Fibroblast of villous mesenchyme (primary cell): Measurements from ENCODE around the gene CTBS. TPM values are rescaled to one million over a fixed set of nuclear protein-coding genes. Genes with fewer than 3 reads are reported as not detected.
A peak's percentile ranks its signal among the peaks of the same experiment; 100 is the strongest.

Experiments
- DNase-seq: peaks from one replicate; pipeline ENCODE4 v3.0.0-alpha.2; 2010; ENCODE audit warnings: low read depth
- H3K4me3 ChIP-seq: 2 replicates; pipeline ENCODE4 v1.5.1; 2011; ENCODE audit warnings: low read depth, mild to moderate bottlenecking, low read length
- CTCF ChIP-seq: IDR thresholded peaks from 2 replicates; pipeline ENCODE4 v1.5.1; 2012; ENCODE audit warnings: low read depth, mild to moderate bottlenecking, low read length; ENCODE audit not compliant: insufficient read depth
- total RNA-seq: library from RNA; depleted of rRNA; stranded (reverse); fragments of >200 nt; gene quantifications from 2 replicates; pipeline ENCODE4 v1.2.3, GENCODE V29; 2012

The CTBS gene
- total RNA-seq, 1 donor = 12.1 TPM

GRCh38 chr1:84613887-84614286, 39.6 kb upstream of the CTBS start:
- no peak for DNase-seq
- H3K4me3 ChIP-seq = no peak overlapping the region
- no peak for TF ChIP-seq CTCF

GRCh38 chr1:84613026-84613425, 38.8 kb upstream of the CTBS start:
- no peak for DNase-seq
- no peak for TF ChIP-seq CTCF
- no peak overlapping the region for H3K4me3 ChIP-seq

GRCh38 chr1:84611796-84612195, 37.6 kb upstream of the CTBS start:
- TF ChIP-seq CTCF = no peak
- DNase-seq = peak; percentile 50
- H3K4me3 ChIP-seq = no peak overlapping the region

- no peak for DNase-seq
- TF ChIP-seq CTCF = no peak
- no peak overlapping the region for H3K4me3 ChIP-seq
Measured at GRCh38 chr1:84611091-84611490, 36.9 kb upstream of the CTBS start.

GRCh38 chr1:84606977-84607376, 32.7 kb upstream of the CTBS start:
- no peak for DNase-seq
- TF ChIP-seq CTCF = no peak
- H3K4me3 ChIP-seq = no peak overlapping the region

GRCh38 chr1:84605157-84605556, 30.9 kb upstream of the CTBS start:
- H3K4me3 ChIP-seq = no peak overlapping the region
- DNase-seq = no peak
- TF ChIP-seq CTCF = no peak
